HG02798 (cell line): Measurements from ENCODE around the gene HDHD5.

ENCODE experiments used
- ATAC-seq: cut with Tn5 transposase; IDR thresholded peaks from one replicate; pipeline ENCODE4 v1.9.1; 2021; ENCODE audit warnings: mild to moderate bottlenecking; ENCODE audit not compliant: unreplicated experiment, poor library complexity

HDHD5 gene

GRCh38 chr22:17158568-17159503 lies at the start of gene HDHD5:
HDHD5 (minus strand) TSS chr22:17159277; CDS start chr22:17159251, 26 bp downstream.
- ATAC-seq, result peak; percentile 82

- no peak for ATAC-seq
Observed at GRCh38 chr22:17205432-17205831, 46.4 kb upstream of the HDHD5 start.

- no peak for ATAC-seq
Observed at GRCh38 chr22:17201285-17201945, 42.3 kb upstream of the HDHD5 start.

- ATAC-seq, result no peak
Observed at GRCh38 chr22:17199003-17199731, 40.1 kb upstream of the HDHD5 start.

- no peak for ATAC-seq
Observed at GRCh38 chr22:17198170-17199002, 39.3 kb upstream of the HDHD5 start.

- no peak for ATAC-seq
Observed at GRCh38 chr22:17194213-17194612, 35.1 kb upstream of the HDHD5 start.

GRCh38 chr22:17192186-17192585 lies 33.1 kb upstream of the HDHD5 start:
- ATAC-seq, result no peak

- ATAC-seq, result no peak
Observed at GRCh38 chr22:17191163-17191784, 32.2 kb upstream of the HDHD5 start.

- ATAC-seq, result no peak
Observed at GRCh38 chr22:17190702-17191101, 31.6 kb upstream of the HDHD5 start.

GRCh38 chr22:17176715-17177114 lies 17.6 kb upstream of the HDHD5 start:
- no peak for ATAC-seq

GRCh38 chr22:17172029-17172833 lies 13.2 kb upstream of the HDHD5 start:
- no peak for ATAC-seq

- peak; percentile 92 for ATAC-seq
Observed at GRCh38 chr22:17171153-17172028, 12.3 kb upstream of the HDHD5 start.

GRCh38 chr22:17167486-17167885 lies 8.4 kb upstream of the HDHD5 start:
- no peak for ATAC-seq

- ATAC-seq, result no peak
Observed at GRCh38 chr22:17164392-17165024, 5.4 kb upstream of the HDHD5 start.

- no peak for ATAC-seq
Observed at GRCh38 chr22:17162731-17163130, 3.7 kb upstream of the HDHD5 start.

GRCh38 chr22:17161991-17162390 lies 2.9 kb upstream of the HDHD5 start:
- ATAC-seq, result no peak

- ATAC-seq, result peak; percentile 21
Observed at GRCh38 chr22:17159504-17159951, 451 bp upstream of the HDHD5 start.
